ENCODE data around the gene ZNF106. TPM values are rescaled to one million over a fixed set of nuclear protein-coding genes. Genes with fewer than 3 reads are reported as not detected.

Gene ZNF106
- total RNA-seq, 2 experiments from 2014 or later, result 50.9 to 51.8 TPM

- no peak for DNase-seq
- Mint-ChIP-seq H3K27ac (no peak overlapping the region), H3K9me3 (no peaks in the 10 kb centered on the region), H3K36me3 (peaks cover 7% of the 10 kb centered on the region), H3K4me1 (peaks cover 1% of the 10 kb centered on the region), H3K4me3 (no peak overlapping the region), H3K27me3 (no peaks in the 10 kb centered on the region)
- POLR2A ChIA-PET, result no interaction called here
- no peak for ATAC-seq (ENCODE audit: low read depth)
These were observed 33.2 kb downstream of the ZNF106 start for GRCh38 chr15:42457445-42458442.

- Mint-ChIP-seq H3K36me3 (peaks cover 7% of the 10 kb centered on the region), H3K4me3 (no peak overlapping the region), H3K27me3 (no peaks in the 10 kb centered on the region), H3K27ac (no peak overlapping the region), H3K9me3 (no peaks in the 10 kb centered on the region), H3K4me1 (peaks cover 1% of the 10 kb centered on the region)
- DNase-seq (no peak), ATAC-seq (ENCODE audit: low read depth) (no peak)
- POLR2A ChIA-PET, result no interaction called here
These were observed 34.0 kb downstream of the ZNF106 start for GRCh38 chr15:42456971-42457370.

GRCh38 chr15:42456531-42456930 is 34.4 kb downstream of the ZNF106 start:
- no peak overlapping the region for H3K27ac Mint-ChIP-seq
- H3K27me3 Mint-ChIP-seq, result no peaks in the 10 kb centered on the region
- no peaks in the 10 kb centered on the region for H3K9me3 Mint-ChIP-seq
- DNase-seq (no peak), ATAC-seq (ENCODE audit: low read depth) (no peak)
- H3K36me3 Mint-ChIP-seq, result peaks cover 10% of the 10 kb centered on the region
- H3K4me3 Mint-ChIP-seq, result no peak overlapping the region
- POLR2A ChIA-PET, result no interaction called here
- peaks cover 1% of the 10 kb centered on the region for H3K4me1 Mint-ChIP-seq

- Mint-ChIP-seq H3K27me3 (no peaks in the 10 kb centered on the region), H3K27ac (no peak overlapping the region), H3K4me3 (no peak overlapping the region), H3K4me1 (peaks cover 1% of the 10 kb centered on the region), H3K9me3 (no peaks in the 10 kb centered on the region), H3K36me3 (peaks cover 22% of the 10 kb centered on the region)
- POLR2A ChIA-PET, result interaction anchor here (0.7 kb wide), 1 partner anchor 511 kb away, joined by 3 read pairs; no protein-coding TSS in a partner anchor
- ATAC-seq (ENCODE audit: low read depth) (no peak), DNase-seq (no peak)
These were observed 37.1 kb downstream of the ZNF106 start for GRCh38 chr15:42453826-42454225.

GRCh38 chr15:42450425-42450790 is 40.5 kb downstream of the ZNF106 start:
- POLR2A ChIA-PET, result no interaction called here
- H3K27me3 Mint-ChIP-seq, result no peaks in the 10 kb centered on the region
- ATAC-seq (ENCODE audit: low read depth) (no peak), DNase-seq (no peak)
- peaks cover 25% of the 10 kb centered on the region for H3K36me3 Mint-ChIP-seq
- no peak overlapping the region for H3K4me3 Mint-ChIP-seq
- no peaks in the 10 kb centered on the region for H3K4me1 Mint-ChIP-seq
- H3K27ac Mint-ChIP-seq, result no peak overlapping the region
- no peaks in the 10 kb centered on the region for H3K9me3 Mint-ChIP-seq

- ATAC-seq (ENCODE audit: low read depth) (no peak), DNase-seq (no peak)
- POLR2A ChIA-PET, result no interaction called here
- no peaks in the 10 kb centered on the region for H3K4me1 Mint-ChIP-seq
- H3K4me3 Mint-ChIP-seq, result no peak overlapping the region
- no peaks in the 10 kb centered on the region for H3K9me3 Mint-ChIP-seq
- no peak overlapping the region for H3K27ac Mint-ChIP-seq
- no peaks in the 10 kb centered on the region for H3K27me3 Mint-ChIP-seq
- H3K36me3 Mint-ChIP-seq, result peaks cover 25% of the 10 kb centered on the region
These were observed 41.0 kb downstream of the ZNF106 start for GRCh38 chr15:42449770-42450424.

GRCh38 chr15:42448281-42448680 is 42.7 kb downstream of the ZNF106 start:
- DNase-seq (no peak), ATAC-seq (ENCODE audit: low read depth) (no peak)
- Mint-ChIP-seq H3K27me3 (no peaks in the 10 kb centered on the region), H3K27ac (no peak overlapping the region), H3K4me1 (no peaks in the 10 kb centered on the region), H3K4me3 (no peak overlapping the region), H3K36me3 (peaks cover 24% of the 10 kb centered on the region), H3K9me3 (no peaks in the 10 kb centered on the region)
- POLR2A ChIA-PET, result no interaction called here

DNA sequence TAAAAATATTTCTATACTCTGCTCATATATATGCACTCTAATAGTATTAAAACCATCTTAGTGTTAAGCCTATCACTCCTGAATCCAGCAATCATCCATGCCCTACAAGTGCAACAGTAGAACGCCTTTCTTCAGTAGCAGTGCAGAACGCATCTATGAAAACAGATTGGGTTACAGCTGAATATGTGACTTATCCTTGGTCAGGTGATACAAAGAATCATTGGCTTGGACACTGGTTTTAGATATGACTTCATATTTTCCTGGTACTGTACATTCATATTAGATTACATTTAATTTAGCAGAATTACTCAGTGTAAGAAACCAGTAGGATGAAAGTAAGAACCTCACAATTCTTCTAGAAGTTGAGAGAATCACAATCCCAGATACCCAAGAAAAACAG is 43.3 kb downstream of the ZNF106 start:
- no peak overlapping the region for H3K27ac Mint-ChIP-seq
- no peaks in the 10 kb centered on the region for H3K4me1 Mint-ChIP-seq
- POLR2A ChIA-PET, result no interaction called here
- no peak overlapping the region for H3K4me3 Mint-ChIP-seq
- no peak for ATAC-seq (ENCODE audit: low read depth)
- DNase-seq, result no peak
- no peaks in the 10 kb centered on the region for H3K9me3 Mint-ChIP-seq
- H3K36me3 Mint-ChIP-seq, result peaks cover 24% of the 10 kb centered on the region
- no peaks in the 10 kb centered on the region for H3K27me3 Mint-ChIP-seq

DNA sequence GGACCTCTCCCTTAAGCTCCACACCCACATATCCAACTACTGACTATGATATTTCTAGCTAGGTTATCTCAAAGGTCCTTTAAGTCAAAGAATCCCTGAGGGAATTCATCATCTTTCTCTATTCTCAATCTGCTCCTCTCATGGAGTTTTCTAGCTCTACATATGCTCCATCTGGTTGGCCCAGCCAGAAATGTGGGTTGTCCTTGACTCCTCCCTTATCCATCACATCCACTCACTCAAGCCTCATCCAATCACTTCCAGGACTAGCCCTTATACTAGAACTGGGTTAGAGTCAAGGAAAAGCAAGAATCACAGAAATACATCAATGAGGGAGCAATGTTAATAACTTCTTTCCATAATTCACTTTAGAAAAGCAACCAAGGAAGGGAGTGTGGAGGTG is 45.4 kb downstream of the ZNF106 start:
- DNase-seq (no peak), ATAC-seq (ENCODE audit: low read depth) (no peak)
- POLR2A ChIA-PET, result no interaction called here
- H3K27me3 Mint-ChIP-seq, result no peaks in the 10 kb centered on the region
- H3K36me3 Mint-ChIP-seq, result peaks cover 15% of the 10 kb centered on the region
- H3K4me1 Mint-ChIP-seq, result no peaks in the 10 kb centered on the region
- H3K4me3 Mint-ChIP-seq, result no peak overlapping the region
- H3K9me3 Mint-ChIP-seq, result no peaks in the 10 kb centered on the region
- H3K27ac Mint-ChIP-seq, result no peak overlapping the region

GRCh38 chr15:42444415-42445063 is 46.4 kb downstream of the ZNF106 start:
- POLR2A ChIA-PET, result no interaction called here
- Mint-ChIP-seq H3K4me1 (no peaks in the 10 kb centered on the region), H3K9me3 (no peaks in the 10 kb centered on the region), H3K27ac (no peak overlapping the region), H3K27me3 (no peaks in the 10 kb centered on the region), H3K4me3 (no peak overlapping the region), H3K36me3 (peaks cover 11% of the 10 kb centered on the region)
- ATAC-seq (ENCODE audit: low read depth), result no peak
- DNase-seq, result no peak

GRCh38 chr15:42427429-42428223 is 63.3 kb downstream of the ZNF106 start:
- Mint-ChIP-seq H3K27ac (no peak overlapping the region), H3K36me3 (peaks cover 13% of the 10 kb centered on the region), H3K9me3 (no peaks in the 10 kb centered on the region), H3K27me3 (no peaks in the 10 kb centered on the region), H3K4me1 (no peaks in the 10 kb centered on the region), H3K4me3 (no peak overlapping the region)
- no peak for ATAC-seq (ENCODE audit: low read depth)
- POLR2A ChIA-PET, result no interaction called here
- no peak for DNase-seq

DNA sequence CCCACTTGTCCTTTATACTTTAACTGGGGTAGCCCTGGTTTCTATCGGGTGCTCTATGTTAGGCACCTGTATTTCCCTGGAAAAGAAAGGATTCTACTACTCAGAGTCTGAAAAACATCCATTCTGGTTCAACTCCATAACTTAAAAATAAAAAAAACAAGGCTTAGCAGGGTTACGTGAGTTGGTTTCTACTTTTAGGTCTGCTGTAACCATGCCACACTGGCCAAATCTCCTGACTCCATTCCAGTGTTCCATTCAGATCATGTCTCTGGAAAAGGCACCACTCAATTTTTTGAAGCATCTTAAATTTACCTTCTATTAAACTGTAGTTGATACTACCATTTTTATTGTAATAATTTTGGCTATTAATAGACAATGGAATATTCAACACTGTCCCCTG is 69.6 kb downstream of the ZNF106 start:
- peaks cover 14% of the 10 kb centered on the region for H3K36me3 Mint-ChIP-seq
- no peak for DNase-seq
- peaks cover 1% of the 10 kb centered on the region for H3K4me1 Mint-ChIP-seq
- POLR2A ChIA-PET, result no interaction called here
- no peaks in the 10 kb centered on the region for H3K9me3 Mint-ChIP-seq
- no peak for ATAC-seq (ENCODE audit: low read depth)
- no peaks in the 10 kb centered on the region for H3K27me3 Mint-ChIP-seq
- H3K27ac Mint-ChIP-seq, result no peak overlapping the region
- no peak overlapping the region for H3K4me3 Mint-ChIP-seq

GRCh38 chr15:42419369-42419768 is 71.6 kb downstream of the ZNF106 start:
- Mint-ChIP-seq H3K4me1 (peaks cover 1% of the 10 kb centered on the region), H3K27me3 (no peaks in the 10 kb centered on the region), H3K9me3 (no peaks in the 10 kb centered on the region), H3K4me3 (no peak overlapping the region), H3K27ac (no peak overlapping the region), H3K36me3 (peaks cover 20% of the 10 kb centered on the region)
- DNase-seq (no peak), ATAC-seq (ENCODE audit: low read depth) (no peak)
- POLR2A ChIA-PET, result interaction anchor here (0.7 kb wide), 1 partner anchor 23 kb away, joined by 4 read pairs; no protein-coding TSS in a partner anchor
